GM04504 (cell line): Measurements from ENCODE around the gene IRF5.
"Not testable (repeated sequence)": the region's sequence is repeated elsewhere in the genome, so short reads cannot be mapped to it uniquely, and the experiment has no call there.

Experiments used
- DNase-seq: peaks from one replicate; pipeline ENCODE4 v3.0.0-alpha.2; 2012; ENCODE audit warnings: low read depth

IRF5 gene

GRCh38 chr7:128906766-128907559, 30.8 kb upstream of the IRF5 start:
- DNase-seq, result no peak

GRCh38 chr7:128908750-128909624, 28.7 kb upstream of the IRF5 start:
- no peak for DNase-seq

GRCh38 chr7:128909625-128910568, 27.8 kb upstream of the IRF5 start:
- no peak for DNase-seq

GRCh38 chr7:128910569-128910945, 27.2 kb upstream of the IRF5 start, which contains the start of gene KCP:
Gene KCP (minus strand): TSS chr7:128910709. CDS start chr7:128910676, 33 bp downstream.
- DNase-seq, result no peak

- DNase-seq, result no peak
Measured at GRCh38 chr7:128911423-128912031, 26.2 kb upstream of the IRF5 start.

- DNase-seq, result no peak
Measured at GRCh38 chr7:128912281-128912680, 25.4 kb upstream of the IRF5 start.

- not testable (repeated sequence) for DNase-seq
Measured at GRCh38 chr7:128912709-128913495, 24.8 kb upstream of the IRF5 start.

GRCh38 chr7:128913870-128914565, 23.7 kb upstream of the IRF5 start:
- no peak for DNase-seq

- DNase-seq, result no peak
Measured at GRCh38 chr7:128914566-128915151, 23.1 kb upstream of the IRF5 start.

- DNase-seq, result no peak
Measured at GRCh38 chr7:128915271-128915819, 22.4 kb upstream of the IRF5 start.

GRCh38 chr7:128915841-128916642, 21.7 kb upstream of the IRF5 start:
- DNase-seq, result no peak

GRCh38 chr7:128916643-128916915, 21.1 kb upstream of the IRF5 start:
- no peak for DNase-seq

GRCh38 chr7:128917122-128917521, 20.6 kb upstream of the IRF5 start:
- no peak for DNase-seq

- no peak for DNase-seq
Measured at GRCh38 chr7:128918016-128918665, 19.6 kb upstream of the IRF5 start.

GRCh38 chr7:128919241-128919640, 18.5 kb upstream of the IRF5 start:
- no peak for DNase-seq

- DNase-seq, result no peak
Measured at GRCh38 chr7:128919881-128920799, 17.6 kb upstream of the IRF5 start.

- no peak for DNase-seq
Measured at GRCh38 chr7:128920913-128921582, 16.7 kb upstream of the IRF5 start.
